C4-2B (cell line): Measurements from ENCODE around the gene CEP128.

ENCODE experiments used
- H3K27ac ChIP-seq: fragments of 450-650 bp; 2 replicates; pipeline ENCODE4 v1.5.1; 2017
- ZFX ChIP-seq: fragments of 450-650 bp; IDR thresholded peaks from 2 replicates; pipeline ENCODE4 v1.6.1; 2017
- TF ChIP-seq, protein P1 (sequence below): fragments of 450-650 bp; conservative IDR thresholded peaks from 2 replicates; pipeline ENCODE4 v1.5.1; 2017; ENCODE audit warnings: mild to moderate bottlenecking

Gene CEP128

DNA sequence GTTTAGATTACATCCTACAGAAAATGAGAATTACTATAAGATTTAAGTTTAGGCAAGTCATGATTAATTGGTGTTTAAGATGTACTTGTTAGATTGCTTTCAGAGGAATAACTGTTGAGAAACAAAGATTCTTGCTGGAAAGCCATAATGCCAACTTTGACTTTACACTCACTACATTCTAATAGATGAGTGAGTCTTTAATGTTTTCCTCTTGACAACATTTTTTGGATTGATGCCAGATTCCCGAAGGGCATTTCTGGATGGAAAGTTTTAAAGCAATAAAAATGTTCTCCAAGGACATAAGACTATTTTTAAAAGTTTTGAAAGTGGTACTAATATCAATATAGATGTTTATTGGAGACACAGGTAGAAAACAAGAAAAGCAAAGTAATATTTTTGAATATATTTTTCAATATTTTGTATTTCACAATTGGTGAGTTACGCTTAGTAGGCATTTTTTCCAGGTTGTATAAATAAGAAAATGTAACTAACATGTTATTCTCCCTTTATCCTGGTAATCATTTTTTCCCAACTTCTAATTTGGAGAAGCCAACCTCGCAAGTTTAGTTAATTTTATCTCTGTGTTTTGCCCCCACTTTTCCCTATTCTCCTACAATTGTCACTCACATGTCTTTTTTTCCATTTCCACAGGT, 307.3 kb downstream of the CEP128 start:
- H3K27ac ChIP-seq: no peak overlapping the region
- TF ChIP-seq, protein P1, sequence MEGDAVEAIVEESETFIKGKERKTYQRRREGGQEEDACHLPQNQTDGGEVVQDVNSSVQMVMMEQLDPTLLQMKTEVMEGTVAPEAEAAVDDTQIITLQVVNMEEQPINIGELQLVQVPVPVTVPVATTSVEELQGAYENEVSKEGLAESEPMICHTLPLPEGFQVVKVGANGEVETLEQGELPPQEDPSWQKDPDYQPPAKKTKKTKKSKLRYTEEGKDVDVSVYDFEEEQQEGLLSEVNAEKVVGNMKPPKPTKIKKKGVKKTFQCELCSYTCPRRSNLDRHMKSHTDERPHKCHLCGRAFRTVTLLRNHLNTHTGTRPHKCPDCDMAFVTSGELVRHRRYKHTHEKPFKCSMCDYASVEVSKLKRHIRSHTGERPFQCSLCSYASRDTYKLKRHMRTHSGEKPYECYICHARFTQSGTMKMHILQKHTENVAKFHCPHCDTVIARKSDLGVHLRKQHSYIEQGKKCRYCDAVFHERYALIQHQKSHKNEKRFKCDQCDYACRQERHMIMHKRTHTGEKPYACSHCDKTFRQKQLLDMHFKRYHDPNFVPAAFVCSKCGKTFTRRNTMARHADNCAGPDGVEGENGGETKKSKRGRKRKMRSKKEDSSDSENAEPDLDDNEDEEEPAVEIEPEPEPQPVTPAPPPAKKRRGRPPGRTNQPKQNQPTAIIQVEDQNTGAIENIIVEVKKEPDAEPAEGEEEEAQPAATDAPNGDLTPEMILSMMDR: no peak
- no peak for TF ChIP-seq ZFX

GRCh38 chr14:80629606-80630005, 311.9 kb downstream of the CEP128 start:
- TF ChIP-seq, protein P1: no peak
- TF ChIP-seq ZFX: no peak
- no peak overlapping the region for H3K27ac ChIP-seq

DNA sequence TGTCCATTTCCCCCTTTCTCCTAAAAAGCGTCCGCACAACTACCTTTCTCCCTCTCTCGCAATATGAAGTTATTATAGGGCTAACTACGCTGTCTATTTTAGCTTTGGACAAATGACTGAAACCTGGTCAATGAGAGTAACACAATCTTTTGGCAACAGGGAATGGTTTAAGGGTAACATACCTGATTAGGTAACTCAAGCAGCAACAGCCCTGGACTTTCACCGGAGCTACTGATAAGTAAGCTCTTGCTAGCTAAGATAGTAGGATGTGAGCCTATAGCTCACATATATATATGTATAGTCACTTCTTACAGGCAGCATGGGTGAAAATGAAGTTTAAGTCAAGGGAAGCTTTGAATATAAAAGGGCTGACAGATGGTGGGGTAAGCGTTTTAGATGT, 313.0 kb downstream of the CEP128 start:
- H3K27ac ChIP-seq: no peak overlapping the region
- no peak for TF ChIP-seq ZFX
- TF ChIP-seq, protein P1: no peak

DNA sequence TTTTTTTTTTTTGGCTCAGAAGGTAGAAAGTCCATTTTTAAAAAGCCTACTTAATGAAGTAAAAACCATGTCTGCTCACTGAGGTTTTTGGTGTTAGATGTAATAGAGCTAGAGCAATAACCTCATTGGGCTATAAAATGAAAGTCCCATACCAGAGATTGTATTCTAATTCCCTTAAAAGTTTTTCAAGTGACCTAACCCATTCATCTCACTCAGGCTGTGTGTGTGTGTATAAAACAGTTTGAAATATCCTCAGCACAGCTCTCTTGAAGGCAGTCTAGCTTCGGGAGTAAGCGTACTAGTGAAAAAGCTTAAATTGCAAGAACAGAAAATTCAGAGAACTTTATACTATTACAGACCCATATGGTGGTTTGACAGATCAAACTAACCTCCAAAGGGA, 313.8 kb downstream of the CEP128 start:
- TF ChIP-seq, protein P1: no peak
- TF ChIP-seq ZFX: no peak
- H3K27ac ChIP-seq: no peak overlapping the region

GRCh38 chr14:80624581-80624980, 317.0 kb downstream of the CEP128 start:
- no peak overlapping the region for H3K27ac ChIP-seq
- no peak for TF ChIP-seq ZFX
- TF ChIP-seq, protein P1: no peak

DNA sequence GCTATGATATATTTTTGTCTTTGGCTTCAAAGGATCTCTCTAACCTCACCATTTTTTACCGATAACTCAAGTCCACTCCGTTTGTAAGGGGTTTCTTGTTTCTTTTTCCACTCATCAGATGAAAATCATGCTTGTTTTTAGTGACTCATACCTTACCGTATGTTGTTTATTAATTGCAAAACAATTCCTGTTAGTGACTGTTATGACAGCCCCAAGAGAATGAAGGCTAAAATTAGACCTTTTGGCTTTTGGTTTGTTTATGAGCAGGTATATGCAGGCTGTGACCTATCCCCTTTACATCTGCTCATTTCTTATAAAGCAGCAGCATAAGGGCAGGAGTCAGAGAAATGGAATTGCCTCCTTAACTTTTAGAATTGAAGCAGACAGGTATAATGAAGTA, 319.8 kb downstream of the CEP128 start:
- TF ChIP-seq, protein P1: no peak
- no peak for TF ChIP-seq ZFX
- H3K27ac ChIP-seq: no peak overlapping the region

GRCh38 chr14:80620434-80620833, 321.1 kb downstream of the CEP128 start:
- TF ChIP-seq, protein P1: no peak
- TF ChIP-seq ZFX: no peak
- no peak overlapping the region for H3K27ac ChIP-seq
